CD14-positive monocyte (primary cell): ENCODE results near the gene HLA-DOA. TPM values are rescaled to one million over a fixed set of nuclear protein-coding genes. Genes with fewer than 3 reads are reported as not detected.
A peak's percentile ranks its signal among the peaks of the same experiment; 100 is the strongest.

Experiments
- DNase-seq, 3 donors: peaks; one replicate each; pipeline ENCODE4 v3.0.0-alpha.2; 2011 to 2022
- H2AFZ ChIP-seq: 2 replicates; pipeline ENCODE4 v1.6.0; 2012; ENCODE audit warnings: mild to moderate bottlenecking, low read depth, low read length, inconsistent platforms; ENCODE audit not compliant: insufficient read depth, poor library complexity, severe bottlenecking
- H3K27ac ChIP-seq, 2 donors: 1 replicate in 1 of 2; 2 replicates in 1 of 2; pipeline ENCODE4 v1.5.1; 2012 to 2013; ENCODE audit warnings: low read length in 2 of 2, control low read depth in 1 of 2, inconsistent platforms in 1 of 2, low read depth in 1 of 2, mild to moderate bottlenecking in 1 of 2
- H3K27me3 ChIP-seq, 2 donors: one replicate each; pipeline versions ENCODE4 v1.6.0 to v1.6.1; 2011 to 2013; ENCODE audit warnings: low read length in 2 of 2; ENCODE audit not compliant: control insufficient read depth in 2 of 2, insufficient read depth in 2 of 2
- H3K36me3 ChIP-seq, 2 donors: replicated peaks in 1 of 2; 1 replicate in 1 of 2; 2 replicates in 1 of 2; pipeline versions ENCODE4 v1.5.1 to v1.6.1; 2012 to 2013; ENCODE audit warnings: low read length in 2 of 2, control low read depth in 1 of 2, inconsistent platforms in 1 of 2, mild to moderate bottlenecking in 1 of 2; ENCODE audit not compliant: insufficient read depth in 2 of 2, control insufficient read depth in 1 of 2
- H3K4me1 ChIP-seq, 2 donors: 1 replicate in 1 of 2; 2 replicates in 1 of 2; pipeline versions ENCODE4 v1.5.1 to v1.6.1; 2012 to 2013; ENCODE audit warnings: low read length in 2 of 2, control low read depth in 1 of 2, inconsistent platforms in 1 of 2, mild to moderate bottlenecking in 1 of 2, moderate library complexity in 1 of 2; ENCODE audit not compliant: insufficient read depth in 2 of 2, control insufficient read depth in 1 of 2
- H3K4me2 ChIP-seq: replicated peaks from 2 replicates; pipeline ENCODE3; 2012; ENCODE audit warnings: low read length, moderate library complexity, mild to moderate bottlenecking; ENCODE audit not compliant: poor library complexity, severe bottlenecking; ENCODE audit errors: extremely low read depth
- H3K4me3 ChIP-seq, 3 experiments: fragments of 200-600 bp in 1 of 3; sonication (generic) in 1 of 3; replicated peaks in 1 of 3; 1 replicate in 2 of 3; 2 replicates in 1 of 3; pipeline ENCODE4 v1.5.1; 2011 to 2013; ENCODE audit warnings: low read length in 3 of 3, mild to moderate bottlenecking in 3 of 3, control low read depth in 2 of 3, low read depth in 2 of 3, inconsistent platforms in 1 of 3, moderate library complexity in 1 of 3
- H3K79me2 ChIP-seq: 2 replicates; pipeline ENCODE4 v1.6.0; 2012; ENCODE audit warnings: mild to moderate bottlenecking, control low read depth, inconsistent platforms, low read length, moderate library complexity; ENCODE audit not compliant: insufficient read depth
- H3K9ac ChIP-seq: 2 replicates; pipeline ENCODE4 v1.6.0; 2017; ENCODE audit warnings: low read length, mild to moderate bottlenecking; ENCODE audit not compliant: insufficient read depth, poor library complexity, severe bottlenecking
- H3K9me3 ChIP-seq, 2 donors: replicated peaks in 1 of 2; 1 replicate in 1 of 2; 2 replicates in 1 of 2; pipeline versions ENCODE4 v1.5.1 to v1.6.1; 2012 to 2013; ENCODE audit warnings: low read length in 2 of 2, control low read depth in 1 of 2; ENCODE audit not compliant: control insufficient read depth in 1 of 2, insufficient read depth in 1 of 2
- H4K20me1 ChIP-seq: 2 replicates; pipeline ENCODE4 v1.6.0; 2012; ENCODE audit warnings: mild to moderate bottlenecking, low read length, control low read depth, moderate library complexity; ENCODE audit not compliant: insufficient read depth
- H3K27ac Mint-ChIP-seq, 7 donors: one replicate each; pipeline ENCODE4 v1.8.0; 2020; ENCODE audit warnings: mild to moderate bottlenecking in 7 of 7, mixed read lengths in 7 of 7, moderate library complexity in 6 of 7, inconsistent platforms in 2 of 7
- H3K27me3 Mint-ChIP-seq, 3 donors: one replicate each; pipeline ENCODE4 v1.8.0; 2021 to 2022; ENCODE audit warnings: low read depth in 3 of 3, mild to moderate bottlenecking in 3 of 3, mixed read lengths in 3 of 3, moderate library complexity in 3 of 3, inconsistent platforms in 1 of 3
- H3K36me3 Mint-ChIP-seq, 2 donors: one replicate each; pipeline ENCODE4 v1.8.0; 2020; ENCODE audit warnings: mixed read lengths in 2 of 2, inconsistent platforms in 1 of 2, mild to moderate bottlenecking in 1 of 2
- H3K4me1 Mint-ChIP-seq: one replicate; pipeline ENCODE4 v1.8.0; 2020; ENCODE audit warnings: mild to moderate bottlenecking, mixed read lengths
- H3K4me3 Mint-ChIP-seq, 2 donors: one replicate each; pipeline ENCODE4 v1.8.0; 2020; ENCODE audit warnings: mild to moderate bottlenecking in 2 of 2, mixed read lengths in 2 of 2, moderate library complexity in 1 of 2
- H3K9me3 Mint-ChIP-seq, 7 donors: one replicate each; pipeline ENCODE4 v1.8.0; 2020 to 2022; ENCODE audit warnings: mixed read lengths in 7 of 7, mild to moderate bottlenecking in 6 of 7, moderate library complexity in 6 of 7, inconsistent platforms in 2 of 7
- CTCF ChIP-seq: fragments of 200-600 bp; IDR thresholded peaks from one replicate; pipeline ENCODE4 v1.8.0; 2022; ENCODE audit warnings: antibody characterized with exemption, mild to moderate bottlenecking
- WGBS: methylation state at CpG from one replicate; pipeline ENCODE4 v1.1.5; 2013; ENCODE audit warnings: missing lambda C conversion rate; ENCODE audit not compliant: insufficient coverage; 5-methylcytosine and 5-hydroxymethylcytosine counted together
- intact Hi-C, 2 donors: fragments of 100-400 bp; cut with micrococcal nuclease; formaldehyde crosslinking; loops; one replicate each; pipeline versions ENCODE4 v1.15.0 to v1.15.1; 2023
- polyA plus RNA-seq, 3 donors: library from polyadenylated mRNA; depleted of rRNA in 1 of 3; unstranded in 2 of 3; stranded (reverse) in 1 of 3; fragments of 300-500 nt in 2 of 3; fragments of >200 nt in 1 of 3; fragmentation: Illumina TruSeq in 2 of 3; gene quantifications; 1 replicate in 2 of 3; 2 replicates in 1 of 3; pipeline ENCODE4 v1.2.3, GENCODE V29; 2012 to 2021

Gene HLA-DOA
- polyA plus RNA-seq, 3 donors, result 2.8 to 15.4 (median 9.1) TPM

GRCh38 chr6:33021917-33022316 lies 12.5 kb upstream of the HLA-DOA start:
- H3K4me1 Mint-ChIP-seq, result peaks cover 45% of the 10 kb centered on the region
- H3K4me3 ChIP-seq, result no peak overlapping the region
- peaks cover 39 to 47% of the 10 kb centered on the region in 2 donors for H3K4me1 ChIP-seq
- H3K4me3 Mint-ChIP-seq, result no peak overlapping the region
- H3K27ac ChIP-seq, result no peak overlapping the region
- WGBS, result 100% methylated on average over 6 of the region's 11 CpGs
- no peak overlapping the region for H3K9ac ChIP-seq
- H2AFZ ChIP-seq, result no peak overlapping the region
- H3K27me3 Mint-ChIP-seq, result no peaks in the 10 kb centered on the region
- no peaks in the 10 kb centered on the region for H3K9me3 ChIP-seq
- H3K79me2 ChIP-seq, result no peaks in the 10 kb centered on the region
- no peak overlapping the region for H3K27ac Mint-ChIP-seq
- no peaks in the 10 kb centered on the region for H3K36me3 ChIP-seq
- no peaks in the 10 kb centered on the region for H3K27me3 ChIP-seq
- H3K9me3 Mint-ChIP-seq, result no peaks in the 10 kb centered on the region
- DNase-seq, result no peak
- no peaks in the 10 kb centered on the region for H3K36me3 Mint-ChIP-seq
- no peak overlapping the region for H3K4me2 ChIP-seq
- intact Hi-C loops, result loop anchor here in 1 of 2 donors (10.0 kb wide), 1 partner anchor 123 kb away; no protein-coding TSS in a partner anchor
- no peaks in the 10 kb centered on the region for H4K20me1 ChIP-seq
- TF ChIP-seq CTCF, result no peak

GRCh38 chr6:33019372-33019771 lies 10.0 kb upstream of the HLA-DOA start:
- DNase-seq, result no peak
- Histone ChIP-seq H3K27me3 (no peaks in the 10 kb centered on the region), H2AFZ (peak overlapping the region; percentile 16), H3K4me1 (peaks cover 43 to 49% of the 10 kb centered on the region in 2 donors), H3K36me3 (no peaks in the 10 kb centered on the region), H3K4me2 (peak overlapping the region; percentile 60), H4K20me1 (no peaks in the 10 kb centered on the region), H3K4me3 (peak overlapping the region in 1 of 3 experiments; percentile 57), H3K9me3 (no peaks in the 10 kb centered on the region), H3K27ac (peak overlapping the region; percentile 92 to 93), H3K79me2 (no peaks in the 10 kb centered on the region), H3K9ac (peak overlapping the region; percentile 37)
- no peak for TF ChIP-seq CTCF
- no peaks in the 10 kb centered on the region for H3K36me3 Mint-ChIP-seq
- H3K4me1 Mint-ChIP-seq, result peaks cover 51% of the 10 kb centered on the region
- H3K27ac Mint-ChIP-seq, result peak overlapping the region; percentile 90 to 98 (median 94)
- intact Hi-C loops, result loop anchor here (1.0 to 5.0 kb wide), 2 partner anchors 8 to 228 kb away; no protein-coding TSS in a partner anchor
- H3K9me3 Mint-ChIP-seq, result no peaks in the 10 kb centered on the region
- peak overlapping the region in 1 of 2 donors; percentile 76 for H3K4me3 Mint-ChIP-seq
- H3K27me3 Mint-ChIP-seq, result no peaks in the 10 kb centered on the region
